ENCODE data around the gene MAP3K8.

Gene MAP3K8

DNA sequence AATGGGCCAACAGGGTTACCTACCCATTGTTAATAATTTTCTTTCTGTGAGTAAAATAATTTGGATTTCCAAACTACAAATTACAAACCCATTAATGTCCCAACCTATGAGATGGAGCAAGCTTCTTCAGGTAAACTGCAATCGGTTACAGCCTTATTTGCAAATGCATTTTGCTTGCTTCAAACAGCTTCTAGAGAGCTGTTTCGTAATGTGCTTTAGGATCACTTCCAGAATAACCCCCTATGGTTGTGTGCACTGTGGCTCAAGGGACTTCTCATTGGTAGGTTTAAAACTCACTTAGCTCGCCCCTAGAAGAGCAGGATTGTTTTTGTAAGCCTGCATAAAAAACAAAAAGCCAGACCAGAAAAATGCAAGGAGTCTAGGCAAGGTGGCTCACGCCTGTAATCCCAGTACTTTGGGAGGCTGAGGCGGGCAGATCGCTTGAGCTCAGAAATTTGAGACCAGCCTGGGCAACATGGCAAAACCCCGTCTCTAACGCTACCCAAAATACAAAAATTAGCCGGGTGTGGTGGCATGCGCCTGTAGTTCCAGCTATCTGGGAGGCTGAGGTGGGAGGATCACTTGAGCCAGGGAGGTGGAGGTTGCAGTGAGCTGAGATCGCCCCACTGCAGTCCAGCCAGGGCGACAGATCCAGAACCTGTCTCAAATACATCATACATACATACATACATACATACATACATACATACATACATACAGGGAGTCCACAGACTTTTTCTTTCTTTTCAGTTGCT lies 3.3 kb upstream of the MAP3K8 start:
- Histone ChIP-seq H3K27me3 (ENCODE audit: control insufficient read depth, low read length) (no peaks in the 10 kb centered on the region), H3K4me3 (ENCODE audit: low read length) (peak overlapping the region; percentile 52; the same call in 1 of the 2 replicates), H3K79me2 (ENCODE audit: control insufficient read depth, low read length) (peaks cover 7% of the 10 kb centered on the region), H4K20me1 (ENCODE audit: control insufficient read depth, insufficient read depth, low read depth, low read length) (no peaks in the 10 kb centered on the region), H3F3A (ENCODE audit: control insufficient read depth, insufficient read depth) (peaks cover 8% of the 10 kb centered on the region), H3K4me2 (ENCODE audit: low read length) (peak overlapping the region; percentile 60), H3K4me1 (ENCODE audit: control insufficient read depth, low read length) (peaks cover 68% of the 10 kb centered on the region), H3K9me2 (replicated peaks; ENCODE audit: control insufficient read depth, low read length) (no peaks in the 10 kb centered on the region), H3K27ac (ENCODE audit: low read depth, low read length) (no peak overlapping the region), H3K36me3 (ENCODE audit: control insufficient read depth, low read length) (no peaks in the 10 kb centered on the region), H3K9me3 (ENCODE audit: control insufficient read depth, insufficient read depth, low read length) (no peaks in the 10 kb centered on the region)
- TF ChIP-seq EZH2phosphoT487 (IDR thresholded peaks at IDR 0.05; ENCODE audit: borderline replicate concordance, low read length): no peak
- TF ChIP-seq, protein P1, sequence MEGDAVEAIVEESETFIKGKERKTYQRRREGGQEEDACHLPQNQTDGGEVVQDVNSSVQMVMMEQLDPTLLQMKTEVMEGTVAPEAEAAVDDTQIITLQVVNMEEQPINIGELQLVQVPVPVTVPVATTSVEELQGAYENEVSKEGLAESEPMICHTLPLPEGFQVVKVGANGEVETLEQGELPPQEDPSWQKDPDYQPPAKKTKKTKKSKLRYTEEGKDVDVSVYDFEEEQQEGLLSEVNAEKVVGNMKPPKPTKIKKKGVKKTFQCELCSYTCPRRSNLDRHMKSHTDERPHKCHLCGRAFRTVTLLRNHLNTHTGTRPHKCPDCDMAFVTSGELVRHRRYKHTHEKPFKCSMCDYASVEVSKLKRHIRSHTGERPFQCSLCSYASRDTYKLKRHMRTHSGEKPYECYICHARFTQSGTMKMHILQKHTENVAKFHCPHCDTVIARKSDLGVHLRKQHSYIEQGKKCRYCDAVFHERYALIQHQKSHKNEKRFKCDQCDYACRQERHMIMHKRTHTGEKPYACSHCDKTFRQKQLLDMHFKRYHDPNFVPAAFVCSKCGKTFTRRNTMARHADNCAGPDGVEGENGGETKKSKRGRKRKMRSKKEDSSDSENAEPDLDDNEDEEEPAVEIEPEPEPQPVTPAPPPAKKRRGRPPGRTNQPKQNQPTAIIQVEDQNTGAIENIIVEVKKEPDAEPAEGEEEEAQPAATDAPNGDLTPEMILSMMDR (IDR thresholded peaks at IDR 0.05; ENCODE audit: low read depth, low read length, poor library complexity, severe bottlenecking): no peak

DNA sequence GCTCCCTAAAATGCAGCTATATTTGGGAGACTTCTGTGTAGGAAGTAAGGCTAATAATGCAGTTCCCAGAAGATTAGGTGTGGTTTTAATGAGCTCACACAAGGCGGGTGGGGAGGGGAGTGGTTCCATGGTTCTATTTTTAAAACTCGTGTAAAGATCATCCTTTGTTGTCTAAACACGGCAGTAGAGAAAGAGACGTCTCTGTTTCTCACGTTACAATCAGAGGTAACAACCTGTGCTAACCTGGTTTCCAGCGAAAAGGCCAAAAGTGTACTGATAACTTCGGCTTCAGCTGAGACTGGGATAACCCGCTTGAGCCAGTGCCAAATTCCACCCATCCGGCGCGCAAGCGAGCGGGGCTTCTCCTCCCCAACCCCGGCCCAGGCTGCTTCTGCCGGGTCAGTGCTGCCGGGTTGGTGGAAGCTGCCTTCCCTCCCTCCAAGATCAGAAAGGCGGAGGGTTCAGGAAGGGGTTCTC lies 2.5 kb upstream of the MAP3K8 start:
- TF ChIP-seq, protein P1 (IDR thresholded peaks at IDR 0.05; ENCODE audit: low read depth, low read length, poor library complexity, severe bottlenecking): no peak
- no peak for TF ChIP-seq EZH2phosphoT487 (IDR thresholded peaks at IDR 0.05; ENCODE audit: borderline replicate concordance, low read length)
- peak overlapping the region; percentile 52 for H3K4me3 ChIP-seq (ENCODE audit: low read length)
- H3K27ac ChIP-seq (ENCODE audit: low read depth, low read length): no peak overlapping the region

DNA sequence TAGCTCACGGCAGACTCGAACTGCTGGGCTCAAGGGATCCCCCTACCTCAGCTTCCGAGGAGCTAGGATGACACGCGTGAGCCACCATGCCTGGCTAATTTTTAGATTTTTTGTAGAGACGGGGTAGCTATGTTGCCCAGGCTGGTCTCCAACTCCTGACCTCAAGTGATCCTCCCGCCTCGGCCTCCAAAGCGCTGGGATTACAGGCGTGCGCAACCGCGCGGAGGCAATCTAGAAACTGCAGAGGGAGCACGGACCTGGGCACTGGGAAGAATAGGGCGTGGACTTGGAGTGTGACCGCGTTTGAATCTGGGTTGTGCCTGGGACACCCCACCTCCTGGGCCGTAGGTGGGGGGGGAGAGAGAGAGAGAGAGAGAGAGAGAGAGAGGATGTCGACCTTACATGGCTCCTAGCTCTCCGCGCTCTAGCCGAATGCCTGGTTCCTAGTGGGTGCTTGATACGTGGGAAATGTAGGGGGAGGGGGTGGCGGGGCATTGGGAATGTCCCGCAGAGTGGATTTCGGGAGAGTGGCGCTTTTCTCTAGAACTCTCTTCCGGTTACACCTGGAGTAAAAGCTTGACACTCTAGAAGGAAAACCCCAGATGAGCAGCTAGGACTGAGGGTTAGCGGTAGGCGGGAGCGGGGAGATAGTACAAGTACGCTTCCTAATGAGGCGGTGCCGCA lies 1.2 kb upstream of the MAP3K8 start:
- Histone ChIP-seq H3K9me3 (ENCODE audit: control insufficient read depth, insufficient read depth, low read length) (no peaks in the 10 kb centered on the region), H3K4me1 (ENCODE audit: control insufficient read depth, low read length) (peaks cover 78% of the 10 kb centered on the region), H3F3A (ENCODE audit: control insufficient read depth, insufficient read depth) (peaks cover 23% of the 10 kb centered on the region), H3K79me2 (ENCODE audit: control insufficient read depth, low read length) (peaks cover 14% of the 10 kb centered on the region), H3K9me2 (replicated peaks; ENCODE audit: control insufficient read depth, low read length) (no peaks in the 10 kb centered on the region), H3K4me2 (ENCODE audit: low read length) (peak overlapping the region; percentile 89), H3K4me3 (ENCODE audit: low read length) (peak overlapping the region; percentile 88), H3K27ac (ENCODE audit: low read depth, low read length) (peak overlapping the region; percentile 69), H4K20me1 (ENCODE audit: control insufficient read depth, insufficient read depth, low read depth, low read length) (no peaks in the 10 kb centered on the region), H3K27me3 (ENCODE audit: control insufficient read depth, low read length) (no peaks in the 10 kb centered on the region), H3K36me3 (ENCODE audit: control insufficient read depth, low read length) (peaks cover 4% of the 10 kb centered on the region)
- TF ChIP-seq, protein P1 (IDR thresholded peaks at IDR 0.05; ENCODE audit: low read depth, low read length, poor library complexity, severe bottlenecking): no peak
- TF ChIP-seq EZH2phosphoT487 (IDR thresholded peaks at IDR 0.05; ENCODE audit: borderline replicate concordance, low read length): no peak

More for the DNA sequence above, 2.5 kb upstream of the MAP3K8 start:
- peak overlapping the region; percentile 60 for H3K4me2 ChIP-seq (ENCODE audit: low read length)
- H3K9me2 ChIP-seq (replicated peaks; ENCODE audit: control insufficient read depth, low read length): no peaks in the 10 kb centered on the region
- no peaks in the 10 kb centered on the region for H3K27me3 ChIP-seq (ENCODE audit: control insufficient read depth, low read length)
- peaks cover 14% of the 10 kb centered on the region for H3K79me2 ChIP-seq (ENCODE audit: control insufficient read depth, low read length)
- H3K36me3 ChIP-seq (ENCODE audit: control insufficient read depth, low read length): no peaks in the 10 kb centered on the region
- H3F3A ChIP-seq (ENCODE audit: control insufficient read depth, insufficient read depth): peaks cover 14% of the 10 kb centered on the region
- no peaks in the 10 kb centered on the region for H4K20me1 ChIP-seq (ENCODE audit: control insufficient read depth, insufficient read depth, low read depth, low read length)
- peaks cover 75% of the 10 kb centered on the region for H3K4me1 ChIP-seq (ENCODE audit: control insufficient read depth, low read length)
- H3K9me3 ChIP-seq (ENCODE audit: control insufficient read depth, insufficient read depth, low read length): no peaks in the 10 kb centered on the region

All from DOHH2 (cell line).